ENCODE results near the gene UGGT1. TPM values are rescaled to one million over a fixed set of nuclear protein-coding genes. Genes with fewer than 3 reads are reported as not detected.

The UGGT1 gene
- total and polyA plus RNA-seq, 9 of the 15 experiments (the other 6 are each of a cell fraction or from before 2014, with no cell fraction given) = 5.1 to 56.4 (median 37.9) TPM

DNA sequence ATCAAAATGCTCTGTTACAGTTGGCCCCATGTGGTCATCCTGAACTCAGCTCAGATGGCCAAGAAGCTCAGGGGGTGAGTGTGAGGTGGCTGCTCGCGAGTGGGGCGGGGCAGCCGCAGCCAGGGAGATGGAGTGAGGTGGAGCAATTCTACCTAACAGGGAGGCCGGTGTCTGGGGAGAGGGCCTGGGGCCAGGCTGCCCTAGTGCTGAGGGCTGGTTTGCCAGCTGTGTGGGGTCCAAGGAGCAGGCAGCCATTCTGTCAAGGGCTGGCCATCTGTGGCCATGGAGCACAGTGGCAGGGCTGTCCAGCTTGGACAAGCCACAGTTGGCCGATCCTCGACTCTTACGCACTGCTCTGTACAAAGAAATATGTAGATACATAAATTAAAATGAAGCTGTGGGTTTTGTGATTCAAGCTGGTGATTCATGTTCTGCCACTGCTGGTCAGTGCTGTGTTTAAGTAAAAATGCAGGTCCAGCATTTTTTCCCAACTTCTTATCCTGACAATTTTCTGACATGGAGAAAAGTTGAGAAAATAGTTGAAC is 145.6 kb downstream of the UGGT1 start:
- no peak overlapping the region for H3K4me2 ChIP-seq (ENCODE audit: insufficient read depth, low read length)
- TF ChIP-seq PHF21A (IDR thresholded peaks at IDR 0.05; ENCODE audit: borderline replicate concordance, low read depth) (no peak), ZNF316 (IDR thresholded peaks at IDR 0.05) (peak; percentile 51)
- H2AFZ ChIP-seq (ENCODE audit: low read depth, low read length) = no peak overlapping the region
- peak overlapping the region in 1 of 2 experiments; percentile 61; a peak in 1 of 4 replicates for H3K9ac ChIP-seq (ENCODE audit: insufficient read depth in 1 of 2, low read depth in 2 of 2, low read length in 2 of 2)
- in situ Hi-C loops (cut with MboI) (loop anchor here (10.0 kb wide), 1 partner anchor 172 kb away; no protein-coding TSS in a partner anchor), intact Hi-C loops (cut with micrococcal nuclease) (no loop called here)
- CTCF ChIA-PET (ENCODE audit: low intra/inter-chr PET ratio) = no interaction called here
- ATAC-seq (no peak), DNase-seq (ENCODE audit: extremely low read depth in 1 of 4, low spot score in 3 of 4) (no peak), FAIRE-seq (no peak)
- no TSS peak for BruUV-seq (replicated peaks)
- WGBS (ENCODE audit: insufficient coverage, low coverage, missing lambda C conversion rate) = 15% methylated on average over 8 of the region's 8 CpGs
- H4K20me1 ChIP-seq (replicated peaks; ENCODE audit: control insufficient read depth, insufficient read depth, low read length) = no peaks in the 10 kb centered on the region
- H3K4me3 ChIP-seq = no peak overlapping the region
- no peaks in the 10 kb centered on the region for H3K9me1 ChIP-seq (ENCODE audit: control insufficient read depth, insufficient read depth, low read length)
- peaks cover 4 to 50% of the 10 kb centered on the region in 2 experiments; a peak in 3 of 5 replicates for H3K27me3 ChIP-seq (ENCODE audit: control insufficient read depth in 2 of 2, insufficient read depth in 2 of 2, low read length in 2 of 2)
- no peaks in the 10 kb centered on the region for H3K36me3 ChIP-seq (ENCODE audit: control insufficient read depth, insufficient read depth, low read length)
- POLR2A ChIA-PET = no interaction called here
- H3K27ac ChIP-seq (ENCODE audit: extremely low read depth, low read depth, low read length) = no peak overlapping the region
- H3K4me1 ChIP-seq (replicated peaks in 1 of 2; ENCODE audit: control insufficient read depth in 2 of 2, insufficient read depth in 2 of 2, low read length in 2 of 2) = peaks cover 0 to 17% of the 10 kb centered on the region in 2 experiments; a peak in 2 of 5 replicates
- no peaks in the 10 kb centered on the region for H3K79me2 ChIP-seq (ENCODE audit: control insufficient read depth, insufficient read depth, low read length)
- H3K9me3 ChIP-seq (replicated peaks; ENCODE audit: control insufficient read depth, insufficient read depth, low read depth, low read length) = no peaks in the 10 kb centered on the region; the same call in 1 of the 2 replicates

DNA sequence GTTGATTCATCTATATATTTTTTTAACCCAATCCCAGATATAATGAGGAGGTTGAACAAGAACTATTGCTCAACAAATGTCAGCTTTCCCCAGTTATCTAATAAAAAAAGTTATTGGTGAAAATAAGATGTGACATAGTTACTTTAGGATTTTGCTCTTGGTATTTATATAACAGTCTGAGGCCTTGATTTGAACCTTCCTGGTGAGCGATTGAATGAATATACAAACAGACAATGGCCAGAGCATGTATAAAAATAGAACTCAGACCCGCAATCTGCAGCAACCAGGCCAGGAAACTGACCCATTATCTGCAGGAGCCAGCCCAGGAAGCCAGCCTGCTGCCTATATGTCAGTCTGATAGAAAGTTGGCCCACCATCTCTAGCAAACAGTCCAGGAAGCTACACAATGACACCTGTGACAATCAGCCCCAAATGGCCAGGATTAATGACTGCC is 146.1 kb downstream of the UGGT1 start:
- H3K36me3 ChIP-seq (ENCODE audit: control insufficient read depth, insufficient read depth, low read length) = no peaks in the 10 kb centered on the region
- no peak overlapping the region for H3K27ac ChIP-seq (ENCODE audit: extremely low read depth, low read depth, low read length)
- no peaks in the 10 kb centered on the region for H3K79me2 ChIP-seq (ENCODE audit: control insufficient read depth, insufficient read depth, low read length)
- ATAC-seq = no peak
- H2AFZ ChIP-seq (ENCODE audit: low read depth, low read length) = no peak overlapping the region
- no TSS peak for BruUV-seq (replicated peaks)
- in situ Hi-C loops (cut with MboI) (loop anchor here (10.0 kb wide), 1 partner anchor 172 kb away; no protein-coding TSS in a partner anchor), intact Hi-C loops (cut with micrococcal nuclease) (no loop called here)
- no peak overlapping the region for H3K9ac ChIP-seq (ENCODE audit: insufficient read depth in 1 of 2, low read depth in 2 of 2, low read length in 2 of 2)
- peaks cover 6 to 55% of the 10 kb centered on the region in 2 experiments; a peak in 3 of 5 replicates for H3K27me3 ChIP-seq (ENCODE audit: control insufficient read depth in 2 of 2, insufficient read depth in 2 of 2, low read length in 2 of 2)
- H3K4me1 ChIP-seq (replicated peaks in 1 of 2; ENCODE audit: control insufficient read depth in 2 of 2, insufficient read depth in 2 of 2, low read length in 2 of 2) = peaks cover 0 to 17% of the 10 kb centered on the region in 2 experiments; a peak in 2 of 5 replicates
- H3K4me2 ChIP-seq (ENCODE audit: insufficient read depth, low read length) = no peak overlapping the region
- 0% methylated on average over 2 of the region's 2 CpGs for WGBS (ENCODE audit: insufficient coverage, low coverage, missing lambda C conversion rate)
- no peak overlapping the region for H3K4me3 ChIP-seq
- peak; percentile 49 for FAIRE-seq
- H4K20me1 ChIP-seq (replicated peaks; ENCODE audit: control insufficient read depth, insufficient read depth, low read length) = no peaks in the 10 kb centered on the region
- DNase-seq (ENCODE audit: extremely low read depth in 1 of 4, low spot score in 3 of 4) = peak in 2 of 4 experiments; percentile 17 to 62
- POLR2A ChIA-PET = no interaction called here
- no peaks in the 10 kb centered on the region for H3K9me1 ChIP-seq (ENCODE audit: control insufficient read depth, insufficient read depth, low read length)
- H3K9me3 ChIP-seq (replicated peaks; ENCODE audit: control insufficient read depth, insufficient read depth, low read depth, low read length) = no peaks in the 10 kb centered on the region; the same call in 1 of the 2 replicates
- CTCF ChIA-PET (ENCODE audit: low intra/inter-chr PET ratio) = no interaction called here
- peak; percentile 76 for TF ChIP-seq TEAD4 (IDR thresholded peaks at IDR 0.05; ENCODE audit: low read length)
- TF ChIP-seq TEAD4 (CRISPR knock-in tag; IDR thresholded peaks at IDR 0.05; ENCODE audit: borderline replicate concordance) = no peak
- no peak for TF ChIP-seq ZNF165 (CRISPR knock-in tag; IDR thresholded peaks at IDR 0.05; ENCODE audit: borderline replicate concordance)
- no peak for TF ChIP-seq FOXJ3 (CRISPR knock-in tag; IDR thresholded peaks at IDR 0.05)
- TF ChIP-seq ZFP1 (CRISPR knock-in tag; IDR thresholded peaks at IDR 0.05) = no peak
- TF ChIP-seq, protein P1, sequence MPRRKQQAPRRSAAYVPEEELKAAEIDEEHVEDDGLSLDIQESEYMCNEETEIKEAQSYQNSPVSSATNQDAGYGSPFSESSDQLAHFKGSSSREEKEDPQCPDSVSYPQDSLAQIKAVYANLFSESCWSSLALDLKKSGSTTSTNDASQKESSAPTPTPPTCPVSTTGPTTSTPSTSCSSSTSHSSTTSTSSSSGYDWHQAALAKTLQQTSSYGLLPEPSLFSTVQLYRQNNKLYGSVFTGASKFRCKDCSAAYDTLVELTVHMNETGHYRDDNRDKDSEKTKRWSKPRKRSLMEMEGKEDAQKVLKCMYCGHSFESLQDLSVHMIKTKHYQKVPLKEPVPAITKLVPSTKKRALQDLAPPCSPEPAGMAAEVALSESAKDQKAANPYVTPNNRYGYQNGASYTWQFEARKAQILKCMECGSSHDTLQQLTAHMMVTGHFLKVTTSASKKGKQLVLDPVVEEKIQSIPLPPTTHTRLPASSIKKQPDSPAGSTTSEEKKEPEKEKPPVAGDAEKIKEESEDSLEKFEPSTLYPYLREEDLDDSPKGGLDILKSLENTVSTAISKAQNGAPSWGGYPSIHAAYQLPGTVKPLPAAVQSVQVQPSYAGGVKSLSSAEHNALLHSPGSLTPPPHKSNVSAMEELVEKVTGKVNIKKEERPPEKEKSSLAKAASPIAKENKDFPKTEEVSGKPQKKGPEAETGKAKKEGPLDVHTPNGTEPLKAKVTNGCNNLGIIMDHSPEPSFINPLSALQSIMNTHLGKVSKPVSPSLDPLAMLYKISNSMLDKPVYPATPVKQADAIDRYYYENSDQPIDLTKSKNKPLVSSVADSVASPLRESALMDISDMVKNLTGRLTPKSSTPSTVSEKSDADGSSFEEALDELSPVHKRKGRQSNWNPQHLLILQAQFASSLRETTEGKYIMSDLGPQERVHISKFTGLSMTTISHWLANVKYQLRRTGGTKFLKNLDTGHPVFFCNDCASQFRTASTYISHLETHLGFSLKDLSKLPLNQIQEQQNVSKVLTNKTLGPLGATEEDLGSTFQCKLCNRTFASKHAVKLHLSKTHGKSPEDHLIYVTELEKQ (CRISPR knock-in tag; IDR thresholded peaks at IDR 0.05) = no peak
- TF ChIP-seq ZNF778 (CRISPR knock-in tag; IDR thresholded peaks at IDR 0.05) = no peak
- no peak for TF ChIP-seq ZNF239 (CRISPR knock-in tag; IDR thresholded peaks at IDR 0.05)
- no peak for TF ChIP-seq EWSR1 (IDR thresholded peaks at IDR 0.05; ENCODE audit: borderline replicate concordance, low read depth, partially characterized antibody)
- peak; percentile 91 for TF ChIP-seq MEF2A (IDR thresholded peaks at IDR 0.05; ENCODE audit: control insufficient read depth, low read depth, low read length)
- TF ChIP-seq KDM1A (IDR thresholded peaks at IDR 0.05) = peak; percentile 27 to 50; a peak in 2 of 4 replicates
- peak; percentile 67 for TF ChIP-seq ARID1B (IDR thresholded peaks at IDR 0.05)
